ENCODE results near the gene PLEKHA4.
A peak's percentile ranks its signal among the peaks of the same experiment; 100 is the strongest.

Gene PLEKHA4

GRCh38 chr19:48837687-48838086, 30.7 kb downstream of the PLEKHA4 start:
- no peak for TF ChIP-seq EGR1 (IDR thresholded peaks at IDR 0.05)

- TF ChIP-seq EGR1 (IDR thresholded peaks at IDR 0.05), result no peak; the same call in 1 of the 2 replicates
- no peak for TF ChIP-seq FOXM1 (IDR thresholded peaks at IDR 0.05; ENCODE audit: borderline replicate concordance, low read depth)
- TF ChIP-seq YY1 (IDR thresholded peaks at IDR 0.05; ENCODE audit: low read depth), result no peak
- no peak for TF ChIP-seq REST (IDR thresholded peaks at IDR 0.05; ENCODE audit: low read depth)
- TF ChIP-seq ZBTB7A (IDR thresholded peaks at IDR 0.05; ENCODE audit: low read depth), result peak; percentile 95
- TF ChIP-seq CEBPB (IDR thresholded peaks at IDR 0.05), result no peak
- TF ChIP-seq USF1 (IDR thresholded peaks at IDR 0.05), result no peak
- 0 out of 2 replicates have a peak, but pooled peaks have one; percentile 39 for TF ChIP-seq TAF1 (IDR thresholded peaks at IDR 0.05; ENCODE audit: low read depth)
- no peak for TF ChIP-seq NFIC (IDR thresholded peaks at IDR 0.05)
- TF ChIP-seq TEAD4 (IDR thresholded peaks at IDR 0.05), result no peak
- TF ChIP-seq TCF12 (IDR thresholded peaks at IDR 0.05; ENCODE audit: low read depth), result no peak
- TF ChIP-seq RAD21 (IDR thresholded peaks at IDR 0.05; ENCODE audit: low read depth), result no peak
- TF ChIP-seq EP300 (IDR thresholded peaks at IDR 0.05; ENCODE audit: borderline replicate concordance), result no peak
- no peak for TF ChIP-seq CREB1 (IDR thresholded peaks at IDR 0.05; ENCODE audit: low read depth)
- TF ChIP-seq MAX (IDR thresholded peaks at IDR 0.05), result peak; percentile 37; the same call in 1 of the 2 replicates
These were observed 31.3 kb downstream of the PLEKHA4 start for GRCh38 chr19:48837051-48837524.

- 0 out of 2 replicates have a peak, but pooled peaks have one; percentile 9 for TF ChIP-seq TEAD4 (IDR thresholded peaks at IDR 0.05)
- no peak for TF ChIP-seq YY1 (IDR thresholded peaks at IDR 0.05; ENCODE audit: low read depth)
These were observed 32.1 kb downstream of the PLEKHA4 start, which contains the start of gene HSD17B14 for GRCh38 chr19:48836089-48837017. TSS of gene HSD17B14 (minus strand) at chr19:48836491. CDS start at chr19:48836411, 80 bp downstream.

- TF ChIP-seq USF1 (IDR thresholded peaks at IDR 0.05), result peak; percentile 89
- peak; percentile 94 for TF ChIP-seq RAD21 (IDR thresholded peaks at IDR 0.05; ENCODE audit: low read depth)
- no peak for TF ChIP-seq REST (IDR thresholded peaks at IDR 0.05; ENCODE audit: low read depth)
- TF ChIP-seq TEAD4 (IDR thresholded peaks at IDR 0.05), result no peak
These were observed 32.7 kb downstream of the PLEKHA4 start for GRCh38 chr19:48835734-48836088.

- no peak for TF ChIP-seq YY1 (IDR thresholded peaks at IDR 0.05; ENCODE audit: low read depth)
- TF ChIP-seq TEAD4 (IDR thresholded peaks at IDR 0.05), result no peak
- TF ChIP-seq RAD21 (IDR thresholded peaks at IDR 0.05; ENCODE audit: low read depth), result no peak
- TF ChIP-seq TAF1 (IDR thresholded peaks at IDR 0.05; ENCODE audit: low read depth), result no peak
- TF ChIP-seq FOXM1 (IDR thresholded peaks at IDR 0.05; ENCODE audit: borderline replicate concordance, low read depth), result no peak
- no peak for TF ChIP-seq USF1 (IDR thresholded peaks at IDR 0.05)
- TF ChIP-seq CREB1 (IDR thresholded peaks at IDR 0.05; ENCODE audit: low read depth), result no peak
- no peak for TF ChIP-seq MAX (IDR thresholded peaks at IDR 0.05)
- no peak for TF ChIP-seq NFIC (IDR thresholded peaks at IDR 0.05)
- no peak for TF ChIP-seq CEBPB (IDR thresholded peaks at IDR 0.05)
- TF ChIP-seq REST (IDR thresholded peaks at IDR 0.05; ENCODE audit: low read depth), result no peak
- TF ChIP-seq ZBTB7A (IDR thresholded peaks at IDR 0.05; ENCODE audit: low read depth), result no peak
- TF ChIP-seq EGR1 (IDR thresholded peaks at IDR 0.05), result no peak
- no peak for TF ChIP-seq TCF12 (IDR thresholded peaks at IDR 0.05; ENCODE audit: low read depth)
- no peak for TF ChIP-seq EP300 (IDR thresholded peaks at IDR 0.05; ENCODE audit: borderline replicate concordance)
These were observed 34.4 kb downstream of the PLEKHA4 start for GRCh38 chr19:48833977-48834376.
